Endothelial cell of umbilical vein (primary cell): ENCODE data around the gene DBT. TPM values are rescaled to one million over a fixed set of nuclear protein-coding genes. Genes with fewer than 3 reads are reported as not detected.

ENCODE experiments used
- BruUV-seq: library from RNA; stranded (reverse); fragments of 400-500 nt; replicated peaks from 2 replicates; lab custom pipeline; 2021; lab: Mats Ljungman, UMichigan
- CTCF ChIA-PET: fragments of 300-600, 350-600 bp; sonication (Branson Sonifier 250); formaldehyde crosslinking; loops from one replicate; lab custom pipeline; 2021; ENCODE audit warnings: antibody characterized with exemption, inconsistent platforms; lab: Charles Lee
- POLR2A ChIA-PET: fragments of 300-600, 350-600 bp; sonication (Branson Sonifier 250); formaldehyde crosslinking; loops from one replicate; lab custom pipeline; 2021; ENCODE audit warnings: antibody characterized with exemption, inconsistent platforms; lab: Charles Lee
- DNase-seq: peaks from one replicate; pipeline ENCODE4 v3.0.0-alpha.2; 2011; ENCODE audit warnings: low read depth, low spot score
- FAIRE-seq: peaks from 2 replicates; lab custom pipeline; 2011; peaks lifted over from hg19 to GRCh38; lab: Jason Lieb, UNC
- H2AFZ ChIP-seq: 2 replicates; pipeline ENCODE4 v1.6.0; 2012; ENCODE audit warnings: low read depth, low read length, control low read depth, inconsistent platforms
- H3K27ac ChIP-seq: 2 replicates; pipeline ENCODE4 v1.5.1; 2011; ENCODE audit warnings: low read depth, mild to moderate bottlenecking, control low read depth, low read length, moderate library complexity; ENCODE audit not compliant: insufficient read depth
- H3K27me3 ChIP-seq, 2 experiments: 2 replicates each; pipeline versions ENCODE4 v1.6.0 to v1.6.1; 2011; ENCODE audit warnings: low read length in 2 of 2, mixed read lengths in 1 of 2; ENCODE audit not compliant: control insufficient read depth in 2 of 2, insufficient read depth in 2 of 2
- H3K36me3 ChIP-seq, 2 experiments: 2 replicates in 1 of 2; 3 replicates in 1 of 2; pipeline ENCODE4 v1.5.1; 2011; ENCODE audit warnings: low read length in 2 of 2, mild to moderate bottlenecking in 1 of 2, moderate library complexity in 1 of 2; ENCODE audit not compliant: control insufficient read depth in 2 of 2, insufficient read depth in 2 of 2; ENCODE audit errors: extremely low read depth in 1 of 2
- H3K4me1 ChIP-seq: 3 replicates; pipeline ENCODE4 v1.5.1; 2011; ENCODE audit warnings: mild to moderate bottlenecking, low read length; ENCODE audit not compliant: control insufficient read depth, insufficient read depth; ENCODE audit errors: extremely low read depth
- H3K4me2 ChIP-seq: 2 replicates; pipeline ENCODE4 v1.6.1; 2011; ENCODE audit warnings: low read length, control low read depth, mixed read lengths; ENCODE audit not compliant: insufficient read depth
- H3K4me3 ChIP-seq, 3 experiments: fragments of 200-600 bp in 1 of 3; sonication (generic), shearing (Covaris generic) in 1 of 3; replicated peaks in 1 of 3; 2 replicates each; pipeline ENCODE4 v1.5.1; 2011 to 2016; ENCODE audit warnings: control low read depth in 3 of 3, low read length in 3 of 3, mild to moderate bottlenecking in 2 of 3, inconsistent platforms in 1 of 3, low read depth in 1 of 3, moderate library complexity in 1 of 3; ENCODE audit not compliant: insufficient read depth in 1 of 3
- H3K79me2 ChIP-seq: 2 replicates; pipeline ENCODE4 v1.6.0; 2012; ENCODE audit warnings: low read length, inconsistent platforms; ENCODE audit not compliant: control insufficient read depth, insufficient read depth
- H3K9ac ChIP-seq: replicated peaks from 2 replicates; pipeline ENCODE3; 2011; ENCODE audit warnings: low read length, control low read depth; ENCODE audit not compliant: insufficient read depth; ENCODE audit errors: extremely low read depth
- H3K9me1 ChIP-seq: replicated peaks from 3 replicates; pipeline ENCODE4 v1.6.0; 2011; ENCODE audit warnings: mild to moderate bottlenecking, low read length; ENCODE audit not compliant: control insufficient read depth, insufficient read depth; ENCODE audit errors: extremely low read depth
- H3K9me3 ChIP-seq: replicated peaks from 2 replicates; pipeline ENCODE4 v1.5.1; 2012; ENCODE audit warnings: low read length, inconsistent platforms; ENCODE audit not compliant: control insufficient read depth, insufficient read depth
- H4K20me1 ChIP-seq: replicated peaks from 2 replicates; pipeline ENCODE3; 2011; ENCODE audit warnings: mild to moderate bottlenecking, low read length; ENCODE audit not compliant: control insufficient read depth, insufficient read depth; ENCODE audit errors: extremely low read depth
- CTCF ChIP-seq, 2 donors: IDR thresholded peaks; 1 replicate in 1 of 2; 2 replicates in 1 of 2; pipeline ENCODE4 v1.5.1; 2011; ENCODE audit warnings: low read length in 2 of 2, mild to moderate bottlenecking in 2 of 2, moderate library complexity in 2 of 2, control low read depth in 1 of 2, inconsistent platforms in 1 of 2, low read depth in 1 of 2; ENCODE audit not compliant: insufficient read depth in 1 of 2; ENCODE audit errors: extremely low read depth in 1 of 2
- EZH2 ChIP-seq: IDR thresholded peaks from 2 replicates; pipeline ENCODE4 v1.6.1; 2012; ENCODE audit warnings: borderline replicate concordance, low read depth, mild to moderate bottlenecking, moderate library complexity, low read length, inconsistent platforms; ENCODE audit not compliant: severe bottlenecking
- FOS ChIP-seq: IDR thresholded peaks from 2 replicates; pipeline ENCODE4 v1.6.1; 2011; ENCODE audit warnings: mild to moderate bottlenecking, low read length, moderate library complexity, borderline replicate concordance; ENCODE audit not compliant: insufficient read depth
- GATA2 ChIP-seq: IDR thresholded peaks from 2 replicates; pipeline ENCODE4 v1.7.0; 2011; ENCODE audit warnings: low read depth, mild to moderate bottlenecking, moderate library complexity, mixed read lengths, low read length; ENCODE audit not compliant: insufficient read length, insufficient read depth
- JUN ChIP-seq: IDR thresholded peaks from 2 replicates; pipeline ENCODE4 v1.6.1; 2011; ENCODE audit warnings: borderline replicate concordance, low read depth; ENCODE audit not compliant: insufficient read length, insufficient read depth
- MYC ChIP-seq: IDR thresholded peaks from one replicate; pipeline ENCODE4 v1.6.1; 2011; ENCODE audit warnings: mild to moderate bottlenecking, low read depth, low read length
- POLR2A ChIP-seq: IDR thresholded peaks from 2 replicates; pipeline ENCODE4 v1.6.1; 2012; ENCODE audit warnings: low read depth, mild to moderate bottlenecking, control low read depth, low read length
- POLR2AphosphoS5 ChIP-seq: IDR thresholded peaks from 2 replicates; pipeline ENCODE4 v1.6.1; 2012; ENCODE audit warnings: low read depth, mild to moderate bottlenecking, control low read depth, low read length, moderate library complexity; ENCODE audit not compliant: insufficient read depth
- dilution Hi-C: fragments of 300-500 bp; cut with MboI; formaldehyde crosslinking; loops from one replicate; pipeline ENCODE4 v1.15.0; 2019; ENCODE audit warnings: low sequenced_read_pairs; ENCODE audit not compliant: extremely low pct_ligation_motif_present
- intact Hi-C: fragments of 100-400 bp; cut with micrococcal nuclease; formaldehyde crosslinking; loops from one replicate; pipeline ENCODE4 v1.10.0; 2022
- polyA plus RNA-seq, 4 experiments: library from polyadenylated mRNA; depleted of rRNA in 3 of 4; stranded (reverse) in 3 of 4; unstranded in 1 of 4; fragments of >200 nt; gene quantifications; 2 replicates each; pipeline versions ENCODE4 v1.2.1 to v1.2.3, GENCODE V29; 2011 to 2012; ENCODE audit warnings: missing spikeins in 1 of 4
- total RNA-seq: library from RNA; stranded (reverse); gene quantifications from 2 replicates; pipeline ENCODE4 v1.2.3, GENCODE V29; 2021

The DBT gene
- total and polyA plus RNA-seq, 2 donors (not counting 3 experiments of a cell fraction or from before 2014, with no cell fraction given): 1.6 to 7.9 TPM

- no peak for DNase-seq
- H2AFZ ChIP-seq: no peak overlapping the region
- dilution Hi-C loops (no loop called here), intact Hi-C loops (loop anchor here (10.0 kb wide), 1 partner anchor 60 kb away; no protein-coding TSS in a partner anchor)
- H3K27me3 ChIP-seq: no peaks in the 10 kb centered on the region
- peaks cover 2% of the 10 kb centered on the region for H3K9me1 ChIP-seq
- H3K4me3 ChIP-seq: no peak overlapping the region
- POLR2A ChIA-PET: no interaction called here
- no peak overlapping the region for H3K4me2 ChIP-seq
- H4K20me1 ChIP-seq: no peaks in the 10 kb centered on the region
- H3K27ac ChIP-seq: no peak overlapping the region
- CTCF ChIA-PET: interaction anchor here (1.1 to 1.3 kb wide), 3 partner anchors 32 to 295 kb away, joined by 3 to 4 read pairs (median 4); no protein-coding TSS in a partner anchor
- H3K9me3 ChIP-seq: no peaks in the 10 kb centered on the region
- H3K9ac ChIP-seq: no peak overlapping the region
- no peaks in the 10 kb centered on the region for H3K79me2 ChIP-seq
- no peak for FAIRE-seq
- no peaks in the 10 kb centered on the region for H3K4me1 ChIP-seq
- H3K36me3 ChIP-seq: no peaks in the 10 kb centered on the region
- no TSS peak for BruUV-seq
- TF ChIP-seq EZH2 (no peak), JUN (no peak), POLR2AphosphoS5 (no peak), GATA2 (no peak), POLR2A (no peak), FOS (no peak), CTCF (IDR thresholded peaks at IDR 0.05; ENCODE audit: extremely low read depth in 1 of 2, insufficient read depth in 1 of 2, low read depth in 1 of 2, low read length in 2 of 2) (no peak), MYC (no peak)
Observed at GRCh38 chr1:100164702-100165101, 84.9 kb downstream of the DBT start.
